ENCODE measurements around the gene SIAH2. TPM values are rescaled to one million over a fixed set of nuclear protein-coding genes. Genes with fewer than 3 reads are reported as not detected.

Gene SIAH2
- total and polyA plus RNA-seq, 2 experiments from 2014 or later: 6.3 to 28.8 TPM

GRCh38 chr3:150810641-150811040, 47.7 kb upstream of the SIAH2 start:
- no peak overlapping the region for H3K27ac Mint-ChIP-seq
- peaks cover 8% of the 10 kb centered on the region for H3K27me3 Mint-ChIP-seq (ENCODE audit: insufficient read depth, low read depth, poor library complexity)
- H3K4me1 Mint-ChIP-seq: peaks cover 33% of the 10 kb centered on the region
- ATAC-seq (no peak), DNase-seq (ENCODE audit: low spot score) (no peak)
- Histone ChIP-seq H3K4me3 (no peak overlapping the region), H2AFZ (no peak overlapping the region), H4K20me1 (replicated peaks; ENCODE audit: insufficient read depth) (no peaks in the 10 kb centered on the region), H3K9me2 (ENCODE audit: insufficient read depth) (0 out of 2 replicates have a peak, but pooled peaks cover 6% of the 10 kb centered on the region), H3K27me3 (ENCODE audit: insufficient read depth) (no peaks in the 10 kb centered on the region), H3K4me2 (no peak overlapping the region), H3K36me3 (ENCODE audit: insufficient read depth) (peaks cover 4% of the 10 kb centered on the region; the same call in 1 of the 2 replicates), H3K4me1 (ENCODE audit: insufficient read depth) (peaks cover 10% of the 10 kb centered on the region), H3K27ac (ENCODE audit: low read depth) (no peak overlapping the region), H3F3A (replicated peaks; ENCODE audit: low read depth) (no peaks in the 10 kb centered on the region), H3K79me2 (replicated peaks; ENCODE audit: insufficient read depth) (no peaks in the 10 kb centered on the region)
- peaks cover 7% of the 10 kb centered on the region; the same call in 1 of the 3 replicates for H3K36me3 Mint-ChIP-seq (ENCODE audit: low read depth)
- TF ChIP-seq ZNF462 (CRISPR knock-in tag; IDR thresholded peaks at IDR 0.05) (no peak), EZH2 (IDR thresholded peaks at IDR 0.05; ENCODE audit: low read depth, unreplicated experiment) (no peak), ETS1 (IDR thresholded peaks at IDR 0.05) (no peak), JUNB (IDR thresholded peaks at IDR 0.05; ENCODE audit: unreplicated experiment) (no peak), REST (IDR thresholded peaks at IDR 0.05; ENCODE audit: unreplicated experiment) (no peak), ZNF114 (CRISPR knock-in tag; IDR thresholded peaks at IDR 0.05) (no peak), CTCF (conservative IDR thresholded peaks at IDR 0.05; ENCODE audit: low read depth in 2 of 2) (no peak), EZH2phosphoT487 (IDR thresholded peaks at IDR 0.05; ENCODE audit: unreplicated experiment) (no peak), ZNF331 (CRISPR knock-in tag; IDR thresholded peaks at IDR 0.05; ENCODE audit: low read depth) (no peak)
- H3K4me3 Mint-ChIP-seq: no peak overlapping the region
- H3K9me3 Mint-ChIP-seq: no peaks in the 10 kb centered on the region; the same call in 2 of the 3 replicates
